ENCODE measurements around the gene SAMD4A.

Gene SAMD4A

GRCh38 chr14:54653712-54654469, 87.0 kb downstream of the SAMD4A start:
- no peaks in the 10 kb centered on the region for H3K36me3 ChIP-seq (ENCODE audit: control insufficient read depth, insufficient read depth, low read length)
- H3K4me1 ChIP-seq (ENCODE audit: control insufficient read depth, insufficient read depth, low read length) = peaks cover 8% of the 10 kb centered on the region
- no peak overlapping the region for H3K4me3 ChIP-seq (ENCODE audit: low read length)
- H3K9ac ChIP-seq (ENCODE audit: low read length) = no peak overlapping the region
- no peaks in the 10 kb centered on the region for H3K27me3 ChIP-seq (ENCODE audit: control insufficient read depth, insufficient read depth, low read length)
- H3K9me3 ChIP-seq (ENCODE audit: control insufficient read depth, low read length) = no peaks in the 10 kb centered on the region

GRCh38 chr14:54654605-54655004, 87.7 kb downstream of the SAMD4A start:
- H3K4me3 ChIP-seq (ENCODE audit: low read length) = no peak overlapping the region
- H3K9ac ChIP-seq (ENCODE audit: low read length) = no peak overlapping the region
- peaks cover 8% of the 10 kb centered on the region for H3K4me1 ChIP-seq (ENCODE audit: control insufficient read depth, insufficient read depth, low read length)
- no peaks in the 10 kb centered on the region for H3K27me3 ChIP-seq (ENCODE audit: control insufficient read depth, insufficient read depth, low read length)
- H3K36me3 ChIP-seq (ENCODE audit: control insufficient read depth, insufficient read depth, low read length) = no peaks in the 10 kb centered on the region
- no peaks in the 10 kb centered on the region for H3K9me3 ChIP-seq (ENCODE audit: control insufficient read depth, low read length)

GRCh38 chr14:54658836-54659235, 91.9 kb downstream of the SAMD4A start:
- Histone ChIP-seq H3K9ac (ENCODE audit: low read length) (no peak overlapping the region), H3K4me3 (ENCODE audit: low read length) (no peak overlapping the region), H3K4me1 (ENCODE audit: control insufficient read depth, insufficient read depth, low read length) (no peaks in the 10 kb centered on the region), H3K36me3 (ENCODE audit: control insufficient read depth, insufficient read depth, low read length) (no peaks in the 10 kb centered on the region), H3K27me3 (ENCODE audit: control insufficient read depth, insufficient read depth, low read length) (no peaks in the 10 kb centered on the region), H3K9me3 (ENCODE audit: control insufficient read depth, low read length) (no peaks in the 10 kb centered on the region)

- Histone ChIP-seq H3K9me3 (ENCODE audit: control insufficient read depth, low read length) (no peaks in the 10 kb centered on the region), H3K4me3 (ENCODE audit: low read length) (no peak overlapping the region)
Measured at GRCh38 chr14:54659365-54659764, 92.4 kb downstream of the SAMD4A start.

GRCh38 chr14:54660604-54661111, 93.7 kb downstream of the SAMD4A start:
- no peak overlapping the region for H3K4me3 ChIP-seq (ENCODE audit: low read length)
- no peaks in the 10 kb centered on the region for H3K4me1 ChIP-seq (ENCODE audit: control insufficient read depth, insufficient read depth, low read length)
- no peak overlapping the region for H3K9ac ChIP-seq (ENCODE audit: low read length)
- no peaks in the 10 kb centered on the region for H3K9me3 ChIP-seq (ENCODE audit: control insufficient read depth, low read length)
- no peaks in the 10 kb centered on the region for H3K27me3 ChIP-seq (ENCODE audit: control insufficient read depth, insufficient read depth, low read length)
- no peaks in the 10 kb centered on the region for H3K36me3 ChIP-seq (ENCODE audit: control insufficient read depth, insufficient read depth, low read length)

More at GRCh38 chr14:54659365-54659764, 92.4 kb downstream of the SAMD4A start:
- Histone ChIP-seq H3K27me3 (ENCODE audit: control insufficient read depth, insufficient read depth, low read length) (no peaks in the 10 kb centered on the region), H3K4me1 (ENCODE audit: control insufficient read depth, insufficient read depth, low read length) (no peaks in the 10 kb centered on the region), H3K36me3 (ENCODE audit: control insufficient read depth, insufficient read depth, low read length) (no peaks in the 10 kb centered on the region), H3K9ac (ENCODE audit: low read length) (no peak overlapping the region)

- Histone ChIP-seq H3K36me3 (ENCODE audit: control insufficient read depth, insufficient read depth, low read length) (no peaks in the 10 kb centered on the region), H3K4me3 (ENCODE audit: low read length) (no peak overlapping the region), H3K9ac (ENCODE audit: low read length) (no peak overlapping the region), H3K27me3 (ENCODE audit: control insufficient read depth, insufficient read depth, low read length) (no peaks in the 10 kb centered on the region), H3K4me1 (ENCODE audit: control insufficient read depth, insufficient read depth, low read length) (no peaks in the 10 kb centered on the region), H3K9me3 (ENCODE audit: control insufficient read depth, low read length) (no peaks in the 10 kb centered on the region)
Measured at GRCh38 chr14:54662491-54663133, 95.7 kb downstream of the SAMD4A start.

GRCh38 chr14:54664961-54665360, 98.0 kb downstream of the SAMD4A start:
- no peak overlapping the region for H3K9ac ChIP-seq (ENCODE audit: low read length)
- H3K27me3 ChIP-seq (ENCODE audit: control insufficient read depth, insufficient read depth, low read length) = no peaks in the 10 kb centered on the region
- H3K9me3 ChIP-seq (ENCODE audit: control insufficient read depth, low read length) = no peaks in the 10 kb centered on the region
- no peaks in the 10 kb centered on the region for H3K4me1 ChIP-seq (ENCODE audit: control insufficient read depth, insufficient read depth, low read length)
- no peak overlapping the region for H3K4me3 ChIP-seq (ENCODE audit: low read length)
- H3K36me3 ChIP-seq (ENCODE audit: control insufficient read depth, insufficient read depth, low read length) = no peaks in the 10 kb centered on the region

GRCh38 chr14:54665946-54666345, 99.0 kb downstream of the SAMD4A start:
- no peak overlapping the region for H3K4me3 ChIP-seq (ENCODE audit: low read length)
- no peaks in the 10 kb centered on the region for H3K27me3 ChIP-seq (ENCODE audit: control insufficient read depth, insufficient read depth, low read length)
- H3K36me3 ChIP-seq (ENCODE audit: control insufficient read depth, insufficient read depth, low read length) = no peaks in the 10 kb centered on the region

GRCh38 chr14:54667026-54667744, 100.3 kb downstream of the SAMD4A start:
- Histone ChIP-seq H3K36me3 (ENCODE audit: control insufficient read depth, insufficient read depth, low read length) (no peaks in the 10 kb centered on the region), H3K4me3 (ENCODE audit: low read length) (no peak overlapping the region), H3K9me3 (ENCODE audit: control insufficient read depth, low read length) (no peaks in the 10 kb centered on the region), H3K27me3 (ENCODE audit: control insufficient read depth, insufficient read depth, low read length) (no peaks in the 10 kb centered on the region), H3K9ac (ENCODE audit: low read length) (no peak overlapping the region), H3K4me1 (ENCODE audit: control insufficient read depth, insufficient read depth, low read length) (no peaks in the 10 kb centered on the region)

More at GRCh38 chr14:54665946-54666345, 99.0 kb downstream of the SAMD4A start:
- Histone ChIP-seq H3K4me1 (ENCODE audit: control insufficient read depth, insufficient read depth, low read length) (no peaks in the 10 kb centered on the region), H3K9ac (ENCODE audit: low read length) (no peak overlapping the region), H3K9me3 (ENCODE audit: control insufficient read depth, low read length) (no peaks in the 10 kb centered on the region)

GRCh38 chr14:54667764-54668163, 100.8 kb downstream of the SAMD4A start:
- Histone ChIP-seq H3K4me3 (ENCODE audit: low read length) (no peak overlapping the region), H3K4me1 (ENCODE audit: control insufficient read depth, insufficient read depth, low read length) (no peaks in the 10 kb centered on the region), H3K27me3 (ENCODE audit: control insufficient read depth, insufficient read depth, low read length) (no peaks in the 10 kb centered on the region), H3K9me3 (ENCODE audit: control insufficient read depth, low read length) (no peaks in the 10 kb centered on the region), H3K36me3 (ENCODE audit: control insufficient read depth, insufficient read depth, low read length) (no peaks in the 10 kb centered on the region), H3K9ac (ENCODE audit: low read length) (no peak overlapping the region)

GRCh38 chr14:54669721-54670561, 103.0 kb downstream of the SAMD4A start:
- H3K9ac ChIP-seq (ENCODE audit: low read length) = no peak overlapping the region
- H3K36me3 ChIP-seq (ENCODE audit: control insufficient read depth, insufficient read depth, low read length) = no peaks in the 10 kb centered on the region
- H3K4me3 ChIP-seq (ENCODE audit: low read length) = no peak overlapping the region
- no peaks in the 10 kb centered on the region for H3K27me3 ChIP-seq (ENCODE audit: control insufficient read depth, insufficient read depth, low read length)
- H3K4me1 ChIP-seq (ENCODE audit: control insufficient read depth, insufficient read depth, low read length) = peaks cover 5% of the 10 kb centered on the region
- no peaks in the 10 kb centered on the region for H3K9me3 ChIP-seq (ENCODE audit: control insufficient read depth, low read length)
